Endometrial microvascular endothelial cells (primary cell): ENCODE data around the gene PXYLP1. TPM values are rescaled to one million over a fixed set of nuclear protein-coding genes. Genes with fewer than 3 reads are reported as not detected.

ENCODE experiments used
- in situ Hi-C: cut with HindIII; loops from 2 replicates; pipeline ENCODE4 v1.10.0; 2017; ENCODE audit warnings: low sequenced_read_pairs, low pct_unique_long_range_greater_than_20kb; ENCODE audit errors: inconsistent ontology term
- total RNA-seq: library from RNA; depleted of rRNA; stranded (reverse); fragments of >200 nt; gene quantifications from one replicate; pipeline ENCODE4 v1.2.3, GENCODE V29; 2015; ENCODE audit errors: inconsistent ontology term

PXYLP1 gene
- total RNA-seq, 1 donor from 2014 or later, result 0.19 TPM

- in situ Hi-C loops, result no loop called here
Measured at GRCh38 chr3:141225939-141226338, 5.7 kb upstream of the PXYLP1 start.

GRCh38 chr3:141227216-141227615 is 4.4 kb upstream of the PXYLP1 start:
- in situ Hi-C loops, result no loop called here

- in situ Hi-C loops, result no loop called here
Measured at GRCh38 chr3:141227752-141228151, 3.9 kb upstream of the PXYLP1 start.

- in situ Hi-C loops, result no loop called here
Measured at GRCh38 chr3:141228395-141228794, 3.2 kb upstream of the PXYLP1 start.

GRCh38 chr3:141229132-141229531 is 2.5 kb upstream of the PXYLP1 start:
- in situ Hi-C loops, result no loop called here

- in situ Hi-C loops, result no loop called here
Measured at GRCh38 chr3:141230293-141230692, 1.3 kb upstream of the PXYLP1 start.

- in situ Hi-C loops, result no loop called here
Measured at GRCh38 chr3:141231952-141232823, 563 bp downstream of the PXYLP1 start.

- in situ Hi-C loops, result no loop called here
Measured at GRCh38 chr3:141233457-141234161, 2.0 kb downstream of the PXYLP1 start.

- in situ Hi-C loops, result no loop called here
Measured at GRCh38 chr3:141234283-141234682, 2.7 kb downstream of the PXYLP1 start.

- in situ Hi-C loops, result no loop called here
Measured at GRCh38 chr3:141235661-141236171, 4.1 kb downstream of the PXYLP1 start.

GRCh38 chr3:141236361-141236760 is 4.7 kb downstream of the PXYLP1 start:
- in situ Hi-C loops, result no loop called here

GRCh38 chr3:141237701-141238521 is 6.3 kb downstream of the PXYLP1 start:
- in situ Hi-C loops, result no loop called here

GRCh38 chr3:141239511-141240281 is 8.1 kb downstream of the PXYLP1 start:
- in situ Hi-C loops, result no loop called here

GRCh38 chr3:141240286-141240685 is 8.7 kb downstream of the PXYLP1 start:
- in situ Hi-C loops, result no loop called here

- in situ Hi-C loops, result no loop called here
Measured at GRCh38 chr3:141240687-141241615, 9.3 kb downstream of the PXYLP1 start.

- in situ Hi-C loops, result no loop called here
Measured at GRCh38 chr3:141241616-141242376, 10.2 kb downstream of the PXYLP1 start.
